ENCODE results near the gene TBC1D1.

Gene TBC1D1

DNA sequence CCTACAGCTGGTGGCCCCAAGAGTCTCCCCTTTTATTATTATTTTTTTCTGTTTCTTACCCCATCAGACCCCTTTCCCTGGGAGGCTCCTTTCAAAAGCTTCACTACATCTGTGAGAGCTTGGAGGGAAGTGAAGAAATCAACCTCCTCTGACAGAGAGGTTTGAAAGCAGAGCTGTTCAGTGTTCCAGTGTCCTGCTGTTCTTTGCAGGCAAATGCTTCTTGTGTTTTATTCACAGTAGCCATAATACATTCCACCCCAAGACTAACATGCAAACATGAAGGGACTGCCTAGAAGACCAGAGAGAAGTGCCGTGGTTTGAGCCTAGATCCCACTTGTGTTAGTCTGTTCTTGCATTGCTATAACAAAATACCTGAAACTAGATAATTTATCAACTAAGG lies 261.4 kb downstream of the TBC1D1 start:
- no peak for DNase-seq (ENCODE audit: low spot score)
- in situ Hi-C loops (cut with MboI; ENCODE audit: low pct_unique_long_range_greater_than_20kb, low sequenced_read_pairs, unreplicated experiment): no loop called here
- TF ChIP-seq, protein P1, sequence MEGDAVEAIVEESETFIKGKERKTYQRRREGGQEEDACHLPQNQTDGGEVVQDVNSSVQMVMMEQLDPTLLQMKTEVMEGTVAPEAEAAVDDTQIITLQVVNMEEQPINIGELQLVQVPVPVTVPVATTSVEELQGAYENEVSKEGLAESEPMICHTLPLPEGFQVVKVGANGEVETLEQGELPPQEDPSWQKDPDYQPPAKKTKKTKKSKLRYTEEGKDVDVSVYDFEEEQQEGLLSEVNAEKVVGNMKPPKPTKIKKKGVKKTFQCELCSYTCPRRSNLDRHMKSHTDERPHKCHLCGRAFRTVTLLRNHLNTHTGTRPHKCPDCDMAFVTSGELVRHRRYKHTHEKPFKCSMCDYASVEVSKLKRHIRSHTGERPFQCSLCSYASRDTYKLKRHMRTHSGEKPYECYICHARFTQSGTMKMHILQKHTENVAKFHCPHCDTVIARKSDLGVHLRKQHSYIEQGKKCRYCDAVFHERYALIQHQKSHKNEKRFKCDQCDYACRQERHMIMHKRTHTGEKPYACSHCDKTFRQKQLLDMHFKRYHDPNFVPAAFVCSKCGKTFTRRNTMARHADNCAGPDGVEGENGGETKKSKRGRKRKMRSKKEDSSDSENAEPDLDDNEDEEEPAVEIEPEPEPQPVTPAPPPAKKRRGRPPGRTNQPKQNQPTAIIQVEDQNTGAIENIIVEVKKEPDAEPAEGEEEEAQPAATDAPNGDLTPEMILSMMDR (IDR thresholded peaks at IDR 0.05; ENCODE audit: extremely low read depth, insufficient read depth, missing control alignments): no peak

DNA sequence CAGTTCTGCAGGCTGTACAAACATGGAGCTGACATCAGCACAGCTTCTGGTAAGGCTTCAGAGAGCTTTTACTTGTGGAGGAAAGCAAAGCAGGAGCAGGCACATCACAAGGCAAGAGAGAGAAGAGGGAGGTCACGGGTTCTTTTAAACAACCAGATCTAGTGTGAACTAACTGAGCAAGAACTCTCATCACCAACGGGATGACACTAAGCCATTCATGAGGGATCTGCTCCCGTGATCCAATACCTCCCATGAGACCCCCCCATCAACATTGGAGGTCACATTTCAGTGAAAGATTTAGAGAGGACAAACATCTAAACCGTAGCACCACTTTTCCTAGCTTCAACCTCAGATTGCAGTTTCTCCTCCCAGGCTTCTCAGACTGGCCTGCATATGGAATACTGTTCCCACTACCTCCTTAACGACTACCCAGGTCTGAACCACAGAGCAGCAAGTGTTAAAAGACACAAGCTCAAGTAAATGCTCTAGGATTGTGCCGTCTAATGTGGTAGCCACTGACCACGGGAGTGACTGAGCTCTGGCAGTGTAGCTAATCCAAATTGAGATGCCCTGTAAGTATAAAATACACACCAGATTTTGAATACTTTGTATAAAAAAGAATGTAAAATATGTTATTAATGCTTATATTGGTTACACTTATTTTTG lies 262.0 kb downstream of the TBC1D1 start:
- TF ChIP-seq, protein P1 (IDR thresholded peaks at IDR 0.05; ENCODE audit: extremely low read depth, insufficient read depth, missing control alignments): no peak
- DNase-seq (ENCODE audit: low spot score): no peak
- in situ Hi-C loops (cut with MboI; ENCODE audit: low pct_unique_long_range_greater_than_20kb, low sequenced_read_pairs, unreplicated experiment): no loop called here

DNA sequence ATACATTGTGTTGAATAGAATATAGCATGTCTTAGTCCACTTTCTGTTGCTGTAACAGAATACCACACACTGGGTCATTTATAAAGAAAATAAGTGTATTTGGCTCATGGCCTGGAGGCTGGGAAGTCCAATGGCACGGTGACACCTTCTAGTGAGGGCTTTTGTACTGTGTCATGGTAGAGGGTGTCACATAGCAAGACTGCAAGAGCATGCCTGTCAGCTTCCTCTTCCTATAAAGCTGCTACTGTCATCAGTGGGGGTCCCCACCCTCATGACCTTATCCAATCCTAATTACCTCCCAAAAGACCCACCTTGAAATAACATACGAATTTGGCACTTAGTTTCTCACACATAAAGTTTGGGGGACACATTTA lies 262.5 kb downstream of the TBC1D1 start:
- in situ Hi-C loops (cut with MboI; ENCODE audit: low pct_unique_long_range_greater_than_20kb, low sequenced_read_pairs, unreplicated experiment): no loop called here
- TF ChIP-seq, protein P1 (IDR thresholded peaks at IDR 0.05; ENCODE audit: extremely low read depth, insufficient read depth, missing control alignments): no peak
- DNase-seq (ENCODE audit: low spot score): no peak

DNA sequence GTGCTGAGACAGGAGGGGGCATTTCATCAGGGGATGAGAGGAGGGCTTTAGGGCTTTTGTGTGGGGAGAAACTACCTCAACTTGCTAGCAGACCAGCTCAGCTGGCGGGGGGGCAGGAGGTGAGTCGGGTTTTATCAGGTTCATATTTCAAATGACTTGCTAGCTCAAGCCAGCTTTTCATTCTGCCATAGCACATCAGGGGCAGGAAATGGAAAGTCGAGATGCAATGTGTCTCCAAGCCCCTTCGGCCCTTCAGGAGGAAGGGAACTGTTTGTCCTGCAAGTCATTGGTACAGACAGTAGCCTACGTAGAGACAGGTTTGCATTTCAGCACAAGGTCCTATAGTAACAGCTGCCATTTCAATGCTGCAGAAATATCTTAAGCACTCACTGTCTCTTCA lies 263.4 kb downstream of the TBC1D1 start:
- in situ Hi-C loops (cut with MboI; ENCODE audit: low pct_unique_long_range_greater_than_20kb, low sequenced_read_pairs, unreplicated experiment): no loop called here

DNA sequence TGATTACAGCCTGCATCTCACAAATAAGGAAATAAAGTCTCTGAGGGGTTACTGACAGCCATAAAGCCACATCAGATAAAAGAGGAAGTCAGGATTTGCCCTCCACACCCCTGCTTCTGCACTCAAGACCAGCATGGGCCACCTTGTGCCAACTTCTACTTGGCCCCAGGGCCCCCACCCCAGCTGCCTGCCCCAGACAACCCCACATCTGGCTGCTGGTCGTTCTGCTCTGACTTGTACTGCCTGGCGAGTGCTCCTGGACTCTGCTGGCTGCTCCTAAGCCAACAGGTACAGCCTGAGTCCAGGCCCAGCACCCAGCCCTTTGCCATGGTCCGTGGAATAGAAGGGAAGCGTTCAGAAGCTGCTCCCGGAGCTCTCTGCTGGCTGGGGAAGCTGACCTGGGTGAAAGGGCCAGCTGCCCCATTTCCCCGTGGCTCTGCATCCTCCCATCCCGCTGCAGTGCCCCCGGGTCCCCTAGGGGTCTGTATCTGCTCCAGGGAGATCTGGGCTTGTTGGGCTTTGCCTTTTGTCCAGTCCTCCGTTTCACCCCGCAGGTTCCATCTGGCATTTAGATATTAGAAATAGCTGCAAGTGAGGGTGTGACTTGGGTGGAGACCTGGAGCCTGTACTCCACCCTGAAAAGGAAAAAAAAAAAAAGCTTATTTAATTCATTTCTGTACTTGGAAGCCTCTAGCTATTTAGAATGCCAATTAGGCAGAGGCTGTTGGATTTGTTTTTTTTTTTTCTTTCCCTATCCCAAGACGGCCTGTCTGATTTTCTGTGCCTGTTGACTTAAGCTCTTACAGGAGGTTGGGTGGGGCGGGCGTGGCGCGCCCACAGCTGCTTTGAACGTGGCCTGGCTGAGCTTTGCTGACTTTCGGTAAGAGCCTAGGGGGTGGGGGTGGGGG lies 264.1 kb downstream of the TBC1D1 start:
- TF ChIP-seq, protein P1 (IDR thresholded peaks at IDR 0.05; ENCODE audit: extremely low read depth, insufficient read depth, missing control alignments): no peak
- no peak for DNase-seq (ENCODE audit: low spot score)
- in situ Hi-C loops (cut with MboI; ENCODE audit: low pct_unique_long_range_greater_than_20kb, low sequenced_read_pairs, unreplicated experiment): no loop called here

More for the DNA sequence above, 263.4 kb downstream of the TBC1D1 start:
- TF ChIP-seq, protein P1 (IDR thresholded peaks at IDR 0.05; ENCODE audit: extremely low read depth, insufficient read depth, missing control alignments): no peak
- no peak for DNase-seq (ENCODE audit: low spot score)

DNA sequence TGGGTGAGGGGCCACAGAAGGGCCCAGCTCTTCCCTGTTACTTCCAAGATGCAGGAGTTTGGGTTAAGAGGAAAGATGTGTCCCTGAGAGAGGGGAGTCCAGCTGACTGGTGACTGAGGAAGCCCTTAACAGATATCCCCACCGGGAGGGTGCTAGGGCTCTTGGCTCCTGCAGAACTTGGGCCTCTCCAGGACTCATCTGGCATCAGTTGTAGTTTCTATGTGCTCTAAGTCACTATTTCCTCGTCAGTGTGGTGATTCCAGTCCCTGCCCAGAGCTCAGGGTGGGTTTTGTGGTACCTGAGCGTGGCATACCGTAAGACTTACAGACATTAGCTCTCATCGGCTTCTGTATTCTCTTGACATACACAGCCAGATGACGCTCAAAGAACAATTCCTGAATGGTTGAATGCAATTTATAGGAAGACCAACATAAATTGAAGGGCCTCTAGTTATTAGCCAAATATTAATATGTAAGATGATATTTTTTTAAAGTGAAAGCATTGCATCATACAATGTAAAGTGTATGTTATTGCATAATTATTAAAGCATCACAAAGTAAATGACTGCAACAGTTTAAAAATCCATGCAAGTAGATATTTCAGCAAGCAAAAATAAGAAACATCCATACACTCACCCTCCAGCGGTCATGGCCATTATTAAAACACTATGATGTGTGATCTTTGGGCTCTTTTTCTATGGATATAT lies 264.9 kb downstream of the TBC1D1 start:
- in situ Hi-C loops (cut with MboI; ENCODE audit: low pct_unique_long_range_greater_than_20kb, low sequenced_read_pairs, unreplicated experiment): no loop called here
- TF ChIP-seq, protein P1 (IDR thresholded peaks at IDR 0.05; ENCODE audit: extremely low read depth, insufficient read depth, missing control alignments): no peak
- DNase-seq (ENCODE audit: low spot score): no peak

Measured in GM13977 (cell line).